ENCODE results near the gene OR6C76.

OR6C76 gene

DNA sequence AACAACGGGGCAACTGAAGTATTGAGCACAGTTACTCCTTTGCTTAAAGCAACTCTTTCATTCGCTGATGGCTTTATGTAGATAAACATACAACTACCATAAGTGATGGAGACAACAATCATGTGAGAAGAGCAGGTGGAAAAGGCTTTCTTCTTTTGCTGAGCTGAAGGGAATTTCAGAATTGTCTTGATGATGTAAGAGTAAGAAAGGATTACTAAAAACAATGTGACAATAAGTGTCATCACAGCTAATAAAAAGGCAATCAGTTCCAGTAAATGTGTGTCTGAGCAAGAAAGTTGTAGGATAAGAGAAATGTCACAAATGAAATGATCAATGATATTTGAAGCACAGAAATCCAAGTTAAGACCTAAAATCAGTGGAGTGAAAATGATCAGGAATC, 43.2 kb downstream of the OR6C76 start:
- no peak for DNase-seq (ENCODE audit: low read depth)

DNA sequence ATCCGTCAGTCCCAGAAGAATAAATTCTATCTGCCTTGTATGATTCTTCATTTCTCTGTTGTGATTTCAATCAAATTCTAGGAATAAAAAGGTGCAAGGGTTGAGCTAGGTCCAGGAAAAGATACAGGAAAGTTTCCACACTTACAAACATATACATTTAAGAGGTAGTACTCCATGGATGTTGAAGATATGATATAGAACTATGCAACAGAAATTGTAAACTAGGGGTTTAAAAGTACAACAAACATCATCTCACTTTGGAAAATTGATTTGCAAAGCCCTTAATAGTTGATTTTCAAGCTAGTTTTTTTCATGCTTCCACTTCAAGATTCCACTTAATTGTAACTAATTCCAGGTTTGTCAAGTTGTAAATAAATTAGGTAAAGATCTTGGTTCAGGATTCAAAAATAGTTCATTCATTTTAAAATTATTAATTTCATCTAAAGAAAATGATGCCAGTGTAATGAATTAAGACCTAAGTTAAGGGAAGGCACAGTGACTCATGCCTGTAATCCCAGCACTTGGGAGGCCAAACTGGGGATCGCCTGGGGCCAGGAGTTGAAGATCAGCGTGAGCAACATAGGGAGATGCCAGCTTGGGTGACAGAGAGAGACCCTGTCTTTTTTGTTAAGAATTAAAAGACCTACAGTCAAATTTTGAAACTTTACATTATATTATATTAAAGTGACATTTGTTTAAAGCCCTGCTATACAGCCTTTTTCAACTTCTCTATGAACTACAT, 44.2 kb downstream of the OR6C76 start, which contains the start of gene OR6C70:
Gene OR6C70 (minus strand): TSS at position 51 of the 742 bp plus-strand sequence. CDS start 0 bp downstream, at position 51.
- no peak for DNase-seq (ENCODE audit: low read depth)

GRCh38 chr12:55472264-55472663, 46.2 kb downstream of the OR6C76 start:
- DNase-seq (ENCODE audit: low read depth), result no peak
